HG02870 (cell line): ENCODE results near the gene STAG3.
"Not testable (repeated sequence)": the region's sequence is repeated elsewhere in the genome, so short reads cannot be mapped to it uniquely, and the experiment has no call there.

Experiments
- ATAC-seq: cut with Tn5 transposase; IDR thresholded peaks from one replicate; pipeline ENCODE4 v1.9.1; 2021; ENCODE audit warnings: mild to moderate bottlenecking, moderate library complexity; ENCODE audit not compliant: unreplicated experiment

STAG3 gene

GRCh38 chr7:100173806-100174495 is 3.8 kb upstream of the STAG3 start:
- no peak for ATAC-seq

DNA sequence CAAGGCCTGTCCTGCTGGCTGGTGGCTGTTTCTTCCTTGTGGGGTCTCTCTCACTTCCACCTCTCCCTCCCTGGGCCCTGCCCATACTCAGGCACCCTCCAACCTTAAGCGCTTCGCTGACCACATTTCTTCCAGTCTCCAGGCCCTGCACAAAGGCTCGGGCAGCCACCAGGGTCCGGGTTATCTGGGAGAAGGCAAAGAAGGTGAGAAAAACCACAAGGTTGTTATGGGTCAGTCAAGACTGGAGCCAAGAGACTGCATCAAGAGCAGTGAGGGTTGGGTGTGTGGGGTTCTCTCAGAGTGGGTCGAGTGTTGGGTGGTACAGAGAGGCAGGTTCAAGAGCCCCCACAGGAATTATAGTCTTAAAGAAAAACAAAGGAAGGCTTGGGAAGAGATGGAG is 3.1 kb upstream of the STAG3 start:
- no peak for ATAC-seq

DNA sequence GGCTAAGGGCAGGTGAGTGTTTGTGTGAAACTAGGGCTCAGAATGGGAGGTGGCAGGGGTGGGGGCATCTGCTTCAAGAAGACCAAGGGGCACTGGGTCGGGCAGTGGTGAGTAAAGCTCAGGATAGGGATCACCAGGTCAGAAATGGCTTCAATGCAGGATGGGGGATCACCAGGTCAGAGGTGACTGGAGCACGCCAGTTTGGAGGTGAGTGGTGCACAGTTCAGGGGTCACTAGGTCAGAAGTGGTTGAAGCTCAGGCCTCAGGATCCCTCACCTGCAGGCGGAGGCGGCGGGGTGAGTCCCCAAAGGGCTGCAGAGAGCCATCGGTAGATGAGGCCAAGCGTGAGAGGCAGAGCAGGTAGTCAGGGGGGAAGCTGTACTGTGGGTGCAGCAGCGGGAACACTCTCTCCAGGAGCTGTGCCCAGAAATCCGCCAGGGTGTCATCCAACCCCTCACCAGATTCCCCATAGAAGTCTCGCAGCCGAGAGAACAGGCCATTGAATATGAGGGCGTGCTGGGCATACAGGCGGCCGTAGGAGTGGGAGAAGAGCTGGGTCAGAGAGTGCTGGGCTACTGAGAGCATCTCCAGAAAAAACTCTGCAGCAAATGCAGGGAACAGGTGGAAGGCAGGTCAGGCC is 2.3 kb upstream of the STAG3 start:
- no peak for ATAC-seq

DNA sequence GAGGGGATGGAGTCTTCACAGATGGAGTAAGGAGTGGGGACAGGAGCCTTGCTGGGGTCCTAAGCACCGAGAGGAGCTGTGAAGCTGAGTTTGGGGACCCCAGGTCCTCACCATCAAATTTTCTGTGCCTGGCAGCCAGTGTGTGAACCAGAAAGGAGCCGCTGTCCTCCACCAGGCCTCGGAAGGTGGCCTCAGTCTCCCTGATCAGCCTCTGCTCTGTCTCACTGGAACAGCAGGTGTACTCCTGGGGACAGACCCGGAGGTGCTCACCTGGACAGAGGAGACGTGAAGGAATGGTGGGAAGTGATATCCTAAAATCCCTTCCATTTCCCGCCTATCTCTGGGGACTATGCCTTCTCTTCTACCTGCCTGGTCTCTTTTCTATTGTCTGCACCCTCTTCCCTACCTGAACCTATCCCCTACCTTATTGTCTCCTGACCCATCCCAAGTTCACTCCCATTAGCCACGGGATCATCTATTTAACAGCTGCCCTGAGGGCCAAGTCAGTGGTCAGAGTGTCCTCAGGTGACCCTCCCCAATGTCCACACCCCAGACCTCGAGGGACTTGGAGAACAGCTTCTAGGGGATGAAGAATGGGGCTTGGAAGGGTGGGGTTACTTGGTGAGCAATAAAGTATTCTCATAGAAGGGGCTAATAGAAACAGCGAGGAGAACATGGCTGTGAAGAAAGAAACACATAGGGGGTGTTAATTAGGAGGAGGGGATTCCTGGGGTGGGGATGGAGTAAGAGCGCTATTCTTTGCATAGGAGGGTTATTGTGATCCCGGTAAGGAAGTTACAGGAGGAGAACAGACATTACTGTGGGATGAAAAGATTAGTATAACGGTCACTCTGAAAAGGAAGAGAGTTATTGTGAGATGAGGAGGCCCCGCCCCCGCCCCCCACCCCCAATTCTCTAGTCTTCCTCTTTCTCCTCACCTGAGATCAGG is 1.3 kb upstream of the STAG3 start:
- no peak for ATAC-seq

GRCh38 chr7:100180084-100180483 is 2.4 kb downstream of the STAG3 start:
- not testable (repeated sequence) for ATAC-seq

DNA sequence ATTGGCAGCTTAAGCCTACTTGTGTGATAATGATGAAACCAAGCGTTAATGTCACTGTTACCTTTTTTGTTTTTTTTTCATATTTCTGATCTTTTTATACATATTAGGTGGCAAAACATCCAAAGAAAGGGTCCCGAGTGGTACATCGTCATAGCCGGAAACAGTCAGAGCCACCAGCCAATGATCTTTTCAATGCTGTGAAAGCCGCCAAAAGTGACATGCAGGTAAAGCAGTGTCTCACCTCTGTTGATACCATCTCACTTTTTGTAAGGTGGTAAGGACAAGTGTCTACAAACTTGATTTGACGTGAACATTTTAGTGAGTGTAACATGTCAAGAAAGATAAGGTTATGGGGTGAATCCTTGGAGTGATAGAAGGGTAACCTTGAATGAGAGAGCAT is 4.9 kb downstream of the STAG3 start:
- not testable (repeated sequence) for ATAC-seq

- ATAC-seq: not testable (repeated sequence)
Measured at GRCh38 chr7:100183090-100183489, 5.4 kb downstream of the STAG3 start.

DNA sequence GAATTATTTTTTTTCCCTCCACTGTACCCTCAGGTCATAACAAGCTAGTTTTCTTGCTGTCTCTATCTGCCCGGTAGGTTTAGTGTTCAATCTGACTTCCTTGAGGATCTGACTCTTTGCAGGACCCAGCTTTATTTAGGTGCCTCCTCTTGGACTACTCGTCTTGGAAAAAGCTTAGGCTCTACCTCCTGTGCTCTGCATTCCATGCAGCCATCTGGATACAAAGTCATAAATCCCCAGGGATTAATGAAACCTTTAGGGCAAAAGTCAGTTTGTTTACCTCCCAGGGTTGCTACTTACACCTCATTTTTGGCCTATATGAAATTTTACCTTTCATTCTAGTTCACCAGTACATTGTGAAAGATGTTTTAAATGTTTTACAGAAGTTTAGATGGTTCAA is 8.0 kb downstream of the STAG3 start:
- ATAC-seq: no peak

- no peak for ATAC-seq
Measured at GRCh38 chr7:100189061-100189460, 11.3 kb downstream of the STAG3 start.

DNA sequence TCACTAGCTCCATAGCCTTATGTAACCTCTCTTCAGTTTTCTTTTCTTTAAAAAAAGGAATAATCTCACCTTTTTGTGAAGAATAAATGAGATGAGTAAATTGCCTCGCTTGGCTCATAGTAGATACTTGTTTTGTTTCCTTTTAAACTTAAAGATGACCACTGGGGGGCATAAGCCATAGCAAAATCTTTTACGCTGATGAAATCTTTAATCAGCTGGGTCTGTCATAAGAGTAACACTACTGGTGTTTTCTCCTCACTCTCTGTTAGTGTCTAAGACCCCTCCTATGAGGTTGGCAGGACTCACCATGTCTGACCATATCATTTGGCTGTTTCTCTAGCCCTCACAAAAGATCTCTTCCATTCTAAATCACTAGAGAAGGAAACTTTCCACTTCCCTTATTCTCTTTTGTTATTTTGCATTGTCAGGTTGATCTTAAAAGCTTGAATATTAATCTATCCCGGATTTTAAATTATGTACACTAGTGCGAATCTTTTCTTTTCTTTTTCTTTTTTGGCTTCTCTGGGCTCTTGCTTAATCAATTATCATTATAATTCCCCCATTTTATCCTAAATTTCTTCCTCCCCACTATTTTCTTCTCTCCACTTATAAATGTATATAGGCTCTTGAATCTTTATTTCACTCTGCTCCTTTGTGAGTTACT is 12.5 kb downstream of the STAG3 start:
- no peak for ATAC-seq

DNA sequence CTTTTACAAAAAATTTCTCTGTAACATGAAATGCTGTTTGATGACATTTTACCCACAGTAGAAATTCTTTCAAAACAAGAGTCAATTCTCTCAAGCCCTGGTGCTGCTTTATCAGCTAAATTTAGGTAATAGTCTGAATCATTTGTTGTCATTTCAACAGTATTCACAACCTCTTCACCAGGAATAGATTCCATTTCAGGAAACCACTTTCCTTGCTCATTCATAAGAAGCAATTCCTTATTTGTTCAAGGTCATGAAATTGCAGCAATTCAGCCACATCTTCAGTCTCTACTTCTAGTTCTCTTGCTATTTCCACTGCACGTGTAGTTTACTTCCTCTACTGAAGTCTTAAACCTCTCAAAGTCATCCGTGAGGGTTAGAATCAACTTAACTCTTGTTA is 14.1 kb downstream of the STAG3 start:
- no peak for ATAC-seq

DNA sequence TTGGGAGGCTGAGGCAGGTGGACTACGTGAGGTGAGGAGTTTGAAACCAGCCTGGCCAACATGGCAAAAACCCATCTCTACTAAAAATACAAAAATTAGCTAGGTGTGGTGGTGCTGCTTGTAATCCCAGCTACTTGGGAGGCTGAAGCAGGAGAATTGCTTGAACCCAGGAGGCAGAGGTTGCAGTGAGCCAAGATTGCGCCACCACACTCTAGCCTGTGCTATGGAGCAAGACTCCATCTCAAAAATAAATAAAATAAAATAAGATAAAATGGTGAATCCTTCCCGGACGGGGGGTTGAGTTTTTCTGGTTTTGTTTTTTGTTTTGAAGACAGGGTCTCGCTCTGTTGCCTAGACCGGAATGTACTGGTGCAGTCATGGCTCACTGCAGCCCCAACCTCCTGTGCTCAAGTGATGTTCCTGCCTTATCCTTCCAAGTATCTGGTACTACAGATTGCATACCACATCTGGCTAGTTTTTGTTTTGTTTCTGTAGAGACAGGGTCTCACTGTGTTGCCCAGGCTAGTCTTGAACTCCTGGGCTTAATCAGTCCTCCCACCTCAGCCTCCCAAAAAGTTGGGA is 14.7 kb downstream of the STAG3 start:
- ATAC-seq: not testable (repeated sequence)

- no peak for ATAC-seq
Measured at GRCh38 chr7:100192969-100193368, 15.3 kb downstream of the STAG3 start.

DNA sequence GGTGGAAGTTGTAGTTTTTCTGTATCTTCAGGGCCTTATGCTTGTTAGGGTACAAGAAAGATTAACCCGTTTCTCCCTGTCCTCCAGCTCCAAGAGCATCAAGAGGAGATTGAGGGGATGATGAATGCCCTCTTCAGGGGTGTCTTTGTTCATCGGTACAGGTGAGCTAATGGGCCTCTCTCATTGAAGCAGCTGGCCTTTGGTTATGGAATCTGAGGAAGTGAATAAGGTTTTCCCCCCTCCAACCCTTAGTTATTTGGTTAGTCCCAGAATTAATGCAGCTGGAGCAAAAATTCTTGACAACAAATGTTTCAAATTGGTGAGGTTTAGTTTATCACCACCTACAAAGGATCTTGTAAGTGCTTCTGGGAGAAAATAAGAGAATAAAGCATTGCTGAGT is 17.5 kb downstream of the STAG3 start:
- ATAC-seq: no peak

DNA sequence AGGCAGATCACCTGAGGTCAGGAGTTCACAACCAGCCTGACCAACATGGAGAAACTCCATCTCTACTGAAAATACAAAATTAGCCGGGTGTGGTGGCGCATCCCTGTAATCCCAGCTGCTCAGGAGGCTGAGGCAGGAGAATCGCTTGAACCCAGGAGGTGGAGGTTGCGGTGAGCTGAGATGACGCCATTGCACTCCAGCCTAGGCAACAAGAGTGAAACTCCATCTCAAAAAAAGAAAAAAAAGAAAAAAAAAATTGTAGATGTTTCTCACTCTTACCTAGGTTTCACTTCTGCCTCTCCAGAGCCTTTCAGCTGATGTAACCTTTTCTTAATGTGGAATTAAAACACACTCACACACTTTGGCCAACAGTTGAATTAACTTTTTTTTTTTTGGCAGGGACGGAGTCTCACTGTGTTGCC is 18.2 kb downstream of the STAG3 start:
- ATAC-seq: not testable (repeated sequence)

DNA sequence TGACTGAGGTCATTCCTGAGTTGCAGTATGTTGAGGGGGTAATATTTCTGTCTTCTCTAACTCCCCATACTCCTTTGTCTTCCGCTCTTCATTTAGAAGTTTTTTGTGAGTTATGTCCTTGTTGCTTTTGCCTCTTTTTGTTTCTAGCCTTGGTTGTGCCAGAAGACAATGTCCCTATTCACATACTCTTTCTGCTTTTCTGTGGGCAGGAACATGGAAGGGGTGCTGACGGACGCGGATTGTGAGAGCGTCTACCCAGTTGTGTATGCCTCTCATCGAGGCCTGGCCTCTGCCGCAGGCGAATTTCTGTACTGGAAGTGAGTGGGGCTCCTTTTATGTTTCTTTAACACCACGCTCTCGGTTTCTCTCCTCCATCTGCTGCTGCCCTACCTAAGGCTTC is 20.5 kb downstream of the STAG3 start:
- ATAC-seq: no peak

- no peak for ATAC-seq
Measured at GRCh38 chr7:100200693-100201092, 23.0 kb downstream of the STAG3 start.

DNA sequence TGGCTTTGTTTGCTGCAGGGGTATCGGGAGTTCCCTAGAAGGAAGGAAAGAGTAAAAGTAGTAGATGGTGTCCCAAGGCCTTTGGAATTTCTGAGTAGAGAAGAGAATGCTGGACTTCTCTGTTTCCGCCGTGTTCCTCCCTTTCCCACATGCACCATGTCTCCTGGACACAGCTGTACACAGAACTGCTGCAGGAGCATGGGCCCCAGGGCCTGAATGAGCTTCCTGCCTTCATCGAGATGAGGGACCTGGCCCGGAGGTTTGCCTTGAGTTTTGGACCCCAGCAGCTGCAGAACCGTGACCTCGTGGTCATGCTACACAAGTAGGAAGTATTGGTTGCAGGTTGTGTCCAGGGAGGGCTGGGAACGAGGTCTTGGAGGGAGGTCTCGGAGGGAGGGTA is 26.7 kb downstream of the STAG3 start:
- ATAC-seq: no peak

DNA sequence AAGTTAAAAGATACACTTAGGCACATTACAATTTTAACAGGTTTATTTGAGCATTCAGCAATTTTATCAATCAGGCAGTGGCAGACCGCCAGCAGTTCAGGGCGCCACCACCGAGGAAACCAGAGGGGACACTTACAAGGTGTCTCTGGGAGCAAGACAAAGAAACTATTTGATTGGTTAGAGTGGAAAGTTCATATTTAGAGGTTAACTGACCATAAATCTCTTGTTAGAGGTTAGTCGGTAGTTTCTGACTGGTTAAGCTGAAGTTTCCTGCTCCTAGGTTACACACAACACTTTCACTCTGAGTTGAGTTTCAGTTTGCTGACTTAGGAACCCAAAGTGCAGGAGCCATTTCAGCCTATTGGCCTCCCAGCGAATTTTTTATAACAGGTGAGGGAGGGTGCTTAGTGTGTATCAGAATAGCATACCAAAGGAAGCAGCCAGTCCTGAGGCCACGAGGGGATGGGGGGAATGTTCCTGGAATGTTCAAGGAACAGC is 31.2 kb downstream of the STAG3 start:
- ATAC-seq: peak; percentile 81

GRCh38 chr7:100209493-100209892 is 31.8 kb downstream of the STAG3 start:
- ATAC-seq: no peak

GRCh38 chr7:100210805-100211204 is 33.1 kb downstream of the STAG3 start:
- ATAC-seq: no peak
